Cardiac fibroblast (primary cell): ENCODE results near the gene PUM2.

Experiments
- DNase-seq, 2 donors: peaks; one replicate each; pipeline versions ENCODE4 v3.0.0 to v3.0.0-alpha.2; 2010; ENCODE audit warnings: low read depth in 2 of 2
- H3K4me3 ChIP-seq, 2 donors: replicated peaks in 1 of 2; 1 replicate in 1 of 2; 2 replicates in 1 of 2; pipeline ENCODE4 v1.5.1; 2011; ENCODE audit warnings: low read depth in 2 of 2, low read length in 2 of 2, mild to moderate bottlenecking in 2 of 2, moderate library complexity in 1 of 2
- CTCF ChIP-seq: IDR thresholded peaks from one replicate; pipeline ENCODE4 v1.5.1; 2011; ENCODE audit warnings: low read depth, mild to moderate bottlenecking, low read length, inconsistent platforms

The PUM2 gene

GRCh38 chr2:20218331-20219320 is 132.0 kb downstream of the PUM2 start:
- TF ChIP-seq CTCF, result no peak
- no peak for DNase-seq
- H3K4me3 ChIP-seq, result no peak overlapping the region

- no peak overlapping the region for H3K4me3 ChIP-seq
- TF ChIP-seq CTCF, result no peak
- DNase-seq, result no peak
Observed at GRCh38 chr2:20217041-20217970, 133.3 kb downstream of the PUM2 start.

- TF ChIP-seq CTCF, result no peak
- no peak overlapping the region for H3K4me3 ChIP-seq
- DNase-seq, result no peak
Observed at GRCh38 chr2:20216130-20217025, 134.3 kb downstream of the PUM2 start.

- no peak overlapping the region for H3K4me3 ChIP-seq
- no peak for TF ChIP-seq CTCF
- no peak for DNase-seq
Observed at GRCh38 chr2:20215183-20216040, 135.2 kb downstream of the PUM2 start.

- DNase-seq, result no peak
- TF ChIP-seq CTCF, result no peak
Observed at GRCh38 chr2:20214566-20215182, 136.0 kb downstream of the PUM2 start.

More at GRCh38 chr2:20214566-20215182, 136.0 kb downstream of the PUM2 start:
- H3K4me3 ChIP-seq, result no peak overlapping the region
